Mesenchymal stem cell (in vitro differentiated cells and primary cell): ENCODE results near the gene KIF20B.

ENCODE experiments used
- DNase-seq: peaks from one replicate; pipeline ENCODE4 v3.0.0-alpha.2; 2013
- H2AFZ ChIP-seq: one replicate; pipeline ENCODE4 v1.6.1; 2013; ENCODE audit warnings: low read depth, mild to moderate bottlenecking, control low read depth, inconsistent platforms, low read length, moderate library complexity
- H2AK5ac ChIP-seq: 2 replicates; pipeline ENCODE4 v1.6.1; 2013; ENCODE audit warnings: low read length, moderate library complexity, mild to moderate bottlenecking, inconsistent platforms; ENCODE audit not compliant: severe bottlenecking
- H2BK120ac ChIP-seq: one replicate; pipeline ENCODE4 v1.6.1; 2013; ENCODE audit warnings: low read depth, mild to moderate bottlenecking, inconsistent platforms, low read length, moderate library complexity
- H2BK12ac ChIP-seq, 2 experiments: one replicate each; pipeline ENCODE4 v1.6.1; 2013; ENCODE audit warnings: inconsistent platforms in 2 of 2, low read length in 2 of 2, mild to moderate bottlenecking in 2 of 2, moderate library complexity in 2 of 2, control low read depth in 1 of 2
- H2BK15ac ChIP-seq: one replicate; pipeline ENCODE4 v1.6.1; 2013; ENCODE audit warnings: mild to moderate bottlenecking, low read depth, inconsistent platforms; ENCODE audit not compliant: poor library complexity, severe bottlenecking
- H2BK5ac ChIP-seq: 2 replicates; pipeline ENCODE4 v1.6.1; 2013; ENCODE audit warnings: low read depth, mild to moderate bottlenecking, low read length, control low read depth, inconsistent platforms; ENCODE audit not compliant: poor library complexity, severe bottlenecking
- H3K14ac ChIP-seq, 2 experiments: one replicate each; pipeline ENCODE4 v1.6.1; 2013; ENCODE audit warnings: inconsistent platforms in 2 of 2, low read length in 2 of 2, control low read depth in 1 of 2, mild to moderate bottlenecking in 1 of 2, moderate library complexity in 1 of 2
- H3K18ac ChIP-seq, 2 experiments: one replicate each; pipeline ENCODE4 v1.6.1; 2013; ENCODE audit warnings: inconsistent platforms in 2 of 2, low read length in 2 of 2, control low read depth in 1 of 2, low read depth in 1 of 2, mild to moderate bottlenecking in 1 of 2
- H3K23ac ChIP-seq, 2 experiments: one replicate each; pipeline ENCODE4 v1.6.1; 2013; ENCODE audit warnings: inconsistent platforms in 2 of 2, low read length in 2 of 2, mild to moderate bottlenecking in 2 of 2, moderate library complexity in 2 of 2, control low read depth in 1 of 2
- H3K27ac ChIP-seq: 2 replicates; pipeline ENCODE4 v1.5.1; 2013; ENCODE audit warnings: mild to moderate bottlenecking, moderate library complexity, low read length, control low read depth, inconsistent platforms; ENCODE audit not compliant: poor library complexity, severe bottlenecking
- H3K27me3 ChIP-seq, 2 experiments: 2 replicates each; pipeline versions ENCODE4 v1.6.1 to v1.7.0; 2013; ENCODE audit warnings: low read length in 2 of 2, mild to moderate bottlenecking in 2 of 2, moderate library complexity in 2 of 2, control low read depth in 1 of 2, inconsistent platforms in 1 of 2; ENCODE audit not compliant: control insufficient read depth in 1 of 2, insufficient read depth in 1 of 2
- H3K36me3 ChIP-seq, 2 experiments: 2 replicates each; pipeline versions ENCODE4 v1.6.1 to v1.7.0; 2013; ENCODE audit warnings: low read length in 2 of 2, control low read depth in 1 of 2, inconsistent platforms in 1 of 2, low read depth in 1 of 2, mild to moderate bottlenecking in 1 of 2; ENCODE audit not compliant: insufficient read depth in 2 of 2, control insufficient read depth in 1 of 2
- H3K4ac ChIP-seq, 2 experiments: one replicate each; pipeline ENCODE4 v1.6.1; 2013; ENCODE audit warnings: inconsistent platforms in 2 of 2, low read length in 2 of 2, mild to moderate bottlenecking in 2 of 2, moderate library complexity in 2 of 2, control low read depth in 1 of 2, low read depth in 1 of 2
- H3K4me1 ChIP-seq: 2 replicates; pipeline ENCODE4 v1.6.1; 2013; ENCODE audit warnings: low read depth, low read length, control low read depth; ENCODE audit not compliant: control insufficient read depth, insufficient read depth
- H3K4me2 ChIP-seq: 2 replicates; pipeline ENCODE4 v1.6.1; 2013; ENCODE audit warnings: low read length, mild to moderate bottlenecking, inconsistent platforms; ENCODE audit not compliant: poor library complexity, severe bottlenecking
- H3K4me3 ChIP-seq, 2 experiments: 2 replicates each; pipeline versions ENCODE4 v1.5.1 to v1.7.0; 2013; ENCODE audit warnings: low read length in 2 of 2, mild to moderate bottlenecking in 2 of 2, control low read depth in 1 of 2, low read depth in 1 of 2; ENCODE audit not compliant: insufficient read depth in 1 of 2
- H3K79me1 ChIP-seq: replicated peaks from 2 replicates; pipeline ENCODE4 v1.6.1; 2013; ENCODE audit warnings: mild to moderate bottlenecking, control low read depth, low read length, inconsistent platforms; ENCODE audit not compliant: poor library complexity, severe bottlenecking
- H3K9ac ChIP-seq: 2 replicates; pipeline ENCODE4 v1.7.0; 2013; ENCODE audit warnings: mild to moderate bottlenecking, low read length, moderate library complexity
- H3K9me3 ChIP-seq: 2 replicates; pipeline ENCODE4 v1.7.0; 2013; ENCODE audit warnings: mild to moderate bottlenecking, low read length; ENCODE audit not compliant: control insufficient read depth
- H4K8ac ChIP-seq: one replicate; pipeline ENCODE4 v1.6.1; 2013; ENCODE audit warnings: inconsistent platforms, mild to moderate bottlenecking, low read length, moderate library complexity
- H4K91ac ChIP-seq: one replicate; pipeline ENCODE4 v1.6.1; 2013; ENCODE audit warnings: mild to moderate bottlenecking, low read length, inconsistent platforms
- WGBS: methylation state at CpG from one replicate; pipeline ENCODE4 v1.1.7; 2013; ENCODE audit warnings: mixed read lengths; 5-methylcytosine and 5-hydroxymethylcytosine counted together

The KIF20B gene

GRCh38 chr10:89710753-89711152 lies 9.4 kb downstream of the KIF20B start:
- no peaks in the 10 kb centered on the region for H3K4me1 ChIP-seq
- H3K27ac ChIP-seq, result no peak overlapping the region
- H3K36me3 ChIP-seq, result no peaks in the 10 kb centered on the region
- peaks cover 3% of the 10 kb centered on the region for H3K79me1 ChIP-seq
- 83% methylated on average over 1 of the region's 3 CpGs for WGBS
- no peak overlapping the region for H3K14ac ChIP-seq
- H3K23ac ChIP-seq, result no peak overlapping the region
- no peak overlapping the region for H2AK5ac ChIP-seq
- no peak overlapping the region for H2BK15ac ChIP-seq
- no peak overlapping the region for H3K9ac ChIP-seq
- no peak overlapping the region for H4K91ac ChIP-seq
- H2AFZ ChIP-seq, result no peak overlapping the region
- H3K27me3 ChIP-seq, result no peaks in the 10 kb centered on the region
- H3K4ac ChIP-seq, result no peak overlapping the region
- H3K9me3 ChIP-seq, result no peaks in the 10 kb centered on the region
- no peak overlapping the region for H2BK12ac ChIP-seq
- no peak overlapping the region for H3K4me3 ChIP-seq
- no peak overlapping the region for H3K18ac ChIP-seq
- no peak overlapping the region for H3K4me2 ChIP-seq
- no peak overlapping the region for H4K8ac ChIP-seq
- no peak overlapping the region for H2BK120ac ChIP-seq
- no peak overlapping the region for H2BK5ac ChIP-seq
- DNase-seq, result no peak

GRCh38 chr10:89734616-89735015 lies 33.2 kb downstream of the KIF20B start:
- Histone ChIP-seq H3K27ac (no peak overlapping the region), H2AK5ac (no peak overlapping the region), H2AFZ (no peak overlapping the region), H3K4ac (no peak overlapping the region), H3K14ac (no peak overlapping the region), H3K36me3 (peaks cover 0 to 12% of the 10 kb centered on the region in 2 experiments), H3K27me3 (no peaks in the 10 kb centered on the region), H4K8ac (no peak overlapping the region), H2BK15ac (no peak overlapping the region), H3K4me3 (no peak overlapping the region), H3K4me1 (no peaks in the 10 kb centered on the region), H3K18ac (no peak overlapping the region), H3K79me1 (peaks cover 2% of the 10 kb centered on the region), H2BK120ac (no peak overlapping the region), H4K91ac (no peak overlapping the region), H3K9ac (no peak overlapping the region), H3K9me3 (no peaks in the 10 kb centered on the region), H3K4me2 (no peak overlapping the region), H3K23ac (no peak overlapping the region), H2BK12ac (no peak overlapping the region), H2BK5ac (no peak overlapping the region)
- WGBS, result 95% methylated on average over 3 of the region's 3 CpGs
- no peak for DNase-seq

GRCh38 chr10:89738551-89739209 lies 37.3 kb downstream of the KIF20B start:
- peaks cover 8% of the 10 kb centered on the region for H3K79me1 ChIP-seq
- H4K91ac ChIP-seq, result no peak overlapping the region
- H3K36me3 ChIP-seq, result peaks cover 0 to 11% of the 10 kb centered on the region in 2 experiments
- no peak overlapping the region for H2BK120ac ChIP-seq
- no peaks in the 10 kb centered on the region for H3K27me3 ChIP-seq
- no peak overlapping the region for H3K27ac ChIP-seq
- H2BK12ac ChIP-seq, result no peak overlapping the region
- no peak overlapping the region for H3K4me3 ChIP-seq
- WGBS, result 100% methylated on average over 1 of the region's 2 CpGs
- H3K18ac ChIP-seq, result no peak overlapping the region
- H3K4me2 ChIP-seq, result no peak overlapping the region
- H2BK15ac ChIP-seq, result no peak overlapping the region
- no peak overlapping the region for H2AFZ ChIP-seq
- H3K23ac ChIP-seq, result no peak overlapping the region
- H3K9me3 ChIP-seq, result no peaks in the 10 kb centered on the region
- no peak for DNase-seq
- H2BK5ac ChIP-seq, result no peak overlapping the region
- no peaks in the 10 kb centered on the region for H3K4me1 ChIP-seq
- no peak overlapping the region for H3K9ac ChIP-seq
- H2AK5ac ChIP-seq, result no peak overlapping the region
- H3K4ac ChIP-seq, result no peak overlapping the region
- H4K8ac ChIP-seq, result no peak overlapping the region
- H3K14ac ChIP-seq, result no peak overlapping the region

GRCh38 chr10:89741126-89741762 lies 39.9 kb downstream of the KIF20B start:
- DNase-seq, result no peak
- no peaks in the 10 kb centered on the region for H3K27me3 ChIP-seq
- H3K27ac ChIP-seq, result no peak overlapping the region
- peaks cover 5 to 9% of the 10 kb centered on the region in 2 experiments for H3K36me3 ChIP-seq
- peaks cover 9% of the 10 kb centered on the region for H3K79me1 ChIP-seq
- no peak overlapping the region for H4K8ac ChIP-seq
- no peak overlapping the region for H3K23ac ChIP-seq
- H3K9me3 ChIP-seq, result no peaks in the 10 kb centered on the region
- no peak overlapping the region for H3K18ac ChIP-seq
- no peak overlapping the region for H3K4me2 ChIP-seq
- H4K91ac ChIP-seq, result no peak overlapping the region
- no peak overlapping the region for H2BK15ac ChIP-seq
- no peaks in the 10 kb centered on the region for H3K4me1 ChIP-seq
- no peak overlapping the region for H2BK12ac ChIP-seq
- no peak overlapping the region for H2BK120ac ChIP-seq
- no peak overlapping the region for H2AFZ ChIP-seq
- no peak overlapping the region for H3K4me3 ChIP-seq
- H3K4ac ChIP-seq, result no peak overlapping the region
- WGBS, result 98% methylated on average over 4 of the region's 4 CpGs
- no peak overlapping the region for H2BK5ac ChIP-seq
- H2AK5ac ChIP-seq, result no peak overlapping the region
- no peak overlapping the region for H3K9ac ChIP-seq
- no peak overlapping the region for H3K14ac ChIP-seq
